ENCODE data around the gene TMEM187.
"Not testable (repeated sequence)": the region's sequence is repeated elsewhere in the genome, so short reads cannot be mapped to it uniquely, and the experiment has no call there.

Gene TMEM187

DNA sequence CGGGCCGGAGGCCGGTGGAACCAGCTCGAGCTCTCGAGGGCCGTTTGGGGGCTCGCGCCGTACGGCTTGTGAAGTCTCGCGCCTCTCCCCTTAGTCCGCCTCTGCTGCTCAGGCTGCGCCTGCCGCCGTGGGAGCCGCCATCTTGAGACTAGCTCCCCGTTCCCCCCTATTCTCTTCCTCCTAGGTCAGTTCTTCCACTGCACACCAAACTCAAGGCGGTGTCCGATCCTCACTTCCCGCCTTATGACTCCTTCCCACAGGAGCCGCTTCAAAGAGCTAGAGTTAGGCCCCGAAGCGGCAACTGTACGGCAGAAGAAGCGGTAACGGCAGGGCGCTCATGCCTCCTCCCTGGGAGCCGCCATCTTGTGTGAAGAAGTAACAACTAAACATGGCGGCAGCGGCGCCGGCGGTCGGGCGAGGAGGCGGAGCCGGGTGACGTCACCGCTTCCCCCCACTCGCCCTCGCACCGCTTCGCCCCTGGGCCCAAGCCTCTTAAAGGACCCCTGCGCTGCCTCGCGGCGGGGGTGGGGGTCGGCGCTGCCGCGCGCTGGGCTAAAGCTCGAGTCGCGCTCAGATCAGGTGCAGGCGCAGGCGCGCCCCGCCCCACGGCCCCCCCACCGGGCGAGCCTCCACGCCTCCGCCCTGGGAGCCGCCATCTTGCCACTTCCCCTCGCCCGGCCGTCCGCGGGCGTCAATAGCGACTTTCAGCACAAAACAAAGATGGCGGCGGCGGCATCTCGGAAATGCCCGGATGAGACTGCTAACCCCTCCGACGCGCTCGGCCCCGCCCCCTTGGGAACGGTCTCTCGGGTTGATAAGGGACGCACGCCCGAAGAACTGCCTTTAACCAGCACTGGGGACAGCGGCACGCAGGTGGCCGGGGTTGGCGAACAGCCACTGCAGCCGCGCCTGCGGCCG, 845 bp upstream of the TMEM187 start, which contains the start of gene HCFC1:
Gene HCFC1, minus strand, starts transcription at position 369 of the 918 bp plus-strand sequence. CDS start 978 bp downstream, outside the sequence.
- H3K4me1 Mint-ChIP-seq: peaks cover 56% of the 10 kb centered on the region
- no peaks in the 10 kb centered on the region for H3K9me3 Mint-ChIP-seq
- peak within 1 kb of the TSS; percentile 99 to 100 (median 100) for H3K27ac Mint-ChIP-seq
- TF ChIP-seq CTCF (IDR thresholded peaks at IDR 0.05; ENCODE audit: unreplicated experiment in 3 of 3): no peak
- H3K36me3 Mint-ChIP-seq (ENCODE audit: low read depth): peaks cover 6% of the 10 kb centered on the region
- peak within 1 kb of the TSS; percentile 96 to 100 (median 100) for H3K4me3 Mint-ChIP-seq
- H3K27me3 Mint-ChIP-seq (ENCODE audit: low read depth): peaks cover 5% of the 10 kb centered on the region

DNA sequence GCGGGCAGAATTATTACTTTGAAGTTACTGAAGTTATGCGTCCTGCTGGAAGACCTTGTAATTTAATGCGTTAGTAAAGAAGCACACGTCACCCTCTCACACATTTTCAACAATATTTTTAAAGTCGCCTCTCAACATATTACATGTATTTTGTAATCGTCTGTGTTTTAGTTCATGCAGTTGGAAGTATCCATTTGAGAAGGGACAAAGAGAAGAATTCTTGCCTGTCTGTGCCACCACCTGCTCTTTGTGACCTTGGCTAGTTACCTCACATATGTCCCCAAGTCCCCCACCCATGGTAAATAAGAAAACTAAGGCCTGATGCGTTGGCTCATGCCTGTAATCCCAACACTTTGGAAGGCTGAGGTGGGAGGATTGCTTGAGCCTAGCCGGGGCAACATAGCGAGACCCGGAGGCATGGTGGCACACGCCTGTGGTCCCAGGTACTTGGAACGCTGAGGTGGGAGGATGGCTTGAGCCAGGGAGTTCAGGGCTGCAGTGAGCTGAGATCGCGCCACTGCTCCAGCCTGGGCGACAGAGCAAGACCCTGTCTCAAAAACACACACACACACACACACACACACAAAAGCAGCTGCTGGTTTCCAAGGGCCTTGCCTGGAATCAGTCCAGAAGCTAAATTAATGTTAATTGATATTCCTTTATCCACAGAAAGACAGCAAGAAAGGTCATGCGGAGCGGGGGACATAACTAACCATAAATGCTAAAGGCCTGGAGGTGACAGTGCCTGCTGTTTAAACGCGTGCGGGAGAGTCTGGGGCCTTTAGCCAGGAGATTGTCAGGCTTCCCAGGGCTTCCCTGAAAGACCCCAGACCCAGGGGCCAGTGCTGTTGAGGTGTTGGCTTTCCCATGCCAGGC, 811 bp downstream of the TMEM187 start:
- Mint-ChIP-seq H3K4me3 (peak overlapping the region; percentile 91 to 98 (median 92)), H3K27me3 (ENCODE audit: low read depth) (no peaks in the 10 kb centered on the region), H3K36me3 (ENCODE audit: low read depth) (no peaks in the 10 kb centered on the region), H3K9me3 (no peaks in the 10 kb centered on the region), H3K4me1 (peaks cover 40% of the 10 kb centered on the region), H3K27ac (peak overlapping the region; percentile 99 to 100 (median 100))
- TF ChIP-seq CTCF (IDR thresholded peaks at IDR 0.05; ENCODE audit: unreplicated experiment in 3 of 3): no peak

DNA sequence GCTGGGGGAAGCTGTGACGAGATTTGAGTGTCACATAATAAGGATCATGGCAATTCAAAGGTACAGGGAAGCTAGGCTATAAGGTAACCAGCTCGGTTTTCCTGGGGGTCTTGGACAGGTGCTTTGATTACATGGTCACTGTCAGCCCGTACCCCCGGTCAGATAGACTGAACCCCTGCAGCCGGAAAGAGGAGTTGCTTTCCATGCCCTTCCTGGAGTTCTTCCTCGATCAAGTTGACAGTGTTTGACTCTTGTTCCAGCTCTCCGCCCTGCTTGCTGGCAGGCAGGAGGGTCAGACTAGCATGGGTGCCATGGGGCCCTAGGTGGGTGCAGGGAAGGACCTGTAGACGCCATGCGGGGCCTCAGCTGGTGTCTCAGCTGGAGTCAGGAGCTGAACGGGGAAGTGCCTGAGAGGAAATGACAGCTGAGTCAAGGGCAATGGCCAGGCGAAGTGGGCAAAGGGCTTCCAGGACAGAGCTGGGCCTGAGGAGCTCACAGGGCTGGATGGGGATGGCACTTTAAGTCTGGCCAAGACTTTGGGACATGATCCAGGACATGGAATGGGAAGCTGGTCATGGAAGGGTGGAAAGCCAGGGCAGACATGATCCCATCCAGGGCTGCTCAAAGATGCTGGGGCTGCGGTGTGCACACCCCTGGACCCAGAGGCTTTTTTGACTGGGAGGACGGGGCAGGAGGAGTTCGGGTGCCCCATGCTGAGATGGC, 1.6 kb downstream of the TMEM187 start:
- H3K4me3 Mint-ChIP-seq: peak overlapping the region; percentile 91 to 98 (median 92)
- TF ChIP-seq CTCF (IDR thresholded peaks at IDR 0.05; ENCODE audit: unreplicated experiment in 3 of 3): no peak

DNA sequence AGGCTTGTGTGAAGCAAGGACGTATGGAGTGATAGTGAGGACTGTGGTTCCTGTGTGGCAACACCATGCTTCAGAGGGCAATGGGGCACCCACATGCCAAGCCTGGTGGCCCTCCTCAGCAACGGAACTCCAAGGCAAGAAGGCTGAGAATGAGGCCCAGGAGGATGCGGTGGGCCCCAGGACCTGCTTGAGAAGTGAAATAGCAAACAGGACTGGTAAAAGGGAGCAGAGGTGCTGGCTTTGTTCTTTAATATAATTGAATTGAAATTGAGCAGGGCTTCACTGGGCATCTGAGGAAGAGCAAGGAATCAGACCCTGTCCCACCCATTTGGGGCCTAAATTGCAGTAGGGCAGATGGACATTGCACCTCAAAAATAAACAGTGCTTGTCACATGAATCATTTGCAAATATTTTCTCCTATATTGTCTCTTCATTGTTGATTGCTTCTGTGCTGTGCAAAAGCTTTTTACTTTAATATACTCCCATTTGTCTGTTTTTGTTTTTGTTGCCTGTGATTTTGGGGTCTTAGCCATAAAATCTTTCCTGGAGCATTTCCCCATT, 2.3 kb downstream of the TMEM187 start:
- peak overlapping the region; percentile 42 to 92 (median 69) for H3K4me3 Mint-ChIP-seq
- peak overlapping the region; percentile 99 to 100 (median 100) for H3K27ac Mint-ChIP-seq
- no peak for TF ChIP-seq CTCF (IDR thresholded peaks at IDR 0.05; ENCODE audit: unreplicated experiment in 3 of 3)
- H3K27me3 Mint-ChIP-seq (ENCODE audit: low read depth): no peaks in the 10 kb centered on the region
- peaks cover 28% of the 10 kb centered on the region for H3K4me1 Mint-ChIP-seq
- no peaks in the 10 kb centered on the region for H3K36me3 Mint-ChIP-seq (ENCODE audit: low read depth)
- no peaks in the 10 kb centered on the region for H3K9me3 Mint-ChIP-seq

More for the DNA sequence above, 1.6 kb downstream of the TMEM187 start:
- Mint-ChIP-seq H3K27me3 (ENCODE audit: low read depth) (no peaks in the 10 kb centered on the region), H3K27ac (peak overlapping the region; percentile 99 to 100 (median 100)), H3K36me3 (ENCODE audit: low read depth) (no peaks in the 10 kb centered on the region), H3K9me3 (no peaks in the 10 kb centered on the region), H3K4me1 (peaks cover 32% of the 10 kb centered on the region)

DNA sequence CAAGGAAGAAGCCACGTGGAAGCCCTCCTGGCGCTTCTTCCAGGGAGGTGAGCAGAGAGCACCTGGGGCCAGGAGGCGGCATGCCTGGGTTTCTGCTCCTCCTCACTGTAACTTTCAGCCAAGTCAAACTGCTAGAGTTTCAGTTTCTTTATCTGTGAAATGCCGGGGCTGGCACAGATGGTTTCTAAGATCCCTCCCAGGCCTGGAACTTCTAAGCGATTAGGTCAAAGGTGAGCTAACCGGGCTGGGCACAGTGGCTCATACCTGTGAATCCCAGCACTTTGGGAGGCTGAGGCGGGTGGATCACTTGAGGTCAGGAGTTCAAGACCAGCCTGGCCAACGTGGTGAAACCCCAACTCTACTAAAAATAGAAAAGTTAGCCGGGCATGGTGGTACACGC, 7.8 kb downstream of the TMEM187 start:
- H3K4me1 Mint-ChIP-seq; H3K27me3 Mint-ChIP-seq (ENCODE audit: low read depth); H3K27ac Mint-ChIP-seq; H3K9me3 Mint-ChIP-seq; H3K4me3 Mint-ChIP-seq: not testable (repeated sequence)
- peaks cover 15% of the 10 kb centered on the region for H3K36me3 Mint-ChIP-seq (ENCODE audit: low read depth)
